PC-9 (cell line): ENCODE results near the gene ITPR3.

Experiments used
- CTCF ChIP-seq: fragments of 200-600 bp; sonication (generic); conservative IDR thresholded peaks from 2 replicates; pipeline ENCODE4 v1.6.1; 2017; ENCODE audit warnings: mixed run types, antibody characterized with exemption, mild to moderate bottlenecking, moderate library complexity
- EZH2 ChIP-seq: fragments of 200-600 bp; sonication (generic); IDR thresholded peaks from 2 replicates; pipeline ENCODE4 v1.8.0; 2017; ENCODE audit warnings: antibody characterized with exemption, low read depth

- no peak for TF ChIP-seq EZH2
- no peak for TF ChIP-seq CTCF
These were observed 44.5 kb upstream of the ITPR3 start for GRCh38 chr6:33576668-33577067.
